ENCODE data around the gene NDUFB10.

- no peak for TF ChIP-seq YY1 (IDR thresholded peaks at IDR 0.05; ENCODE audit: low read depth)
- no peak for TF ChIP-seq CTCF (IDR thresholded peaks at IDR 0.05)
- TF ChIP-seq SIN3A (IDR thresholded peaks at IDR 0.05; ENCODE audit: borderline replicate concordance, low read depth, low read length) = no peak
- TF ChIP-seq USF1 (IDR thresholded peaks at IDR 0.05; ENCODE audit: borderline replicate concordance, low read depth) = no peak
- no peak for TF ChIP-seq POLR2AphosphoS5 (IDR thresholded peaks at IDR 0.05; ENCODE audit: low read depth, low read length)
- no peak for TF ChIP-seq EP300 (IDR thresholded peaks at IDR 0.05; ENCODE audit: borderline replicate concordance in 1 of 2, low read depth in 1 of 2, low read length in 1 of 2)
Observed at GRCh38 chr16:1979271-1980029, 20.1 kb downstream of the NDUFB10 start.
